Measurements from ENCODE around the gene LMO7.

LMO7 gene

DNA sequence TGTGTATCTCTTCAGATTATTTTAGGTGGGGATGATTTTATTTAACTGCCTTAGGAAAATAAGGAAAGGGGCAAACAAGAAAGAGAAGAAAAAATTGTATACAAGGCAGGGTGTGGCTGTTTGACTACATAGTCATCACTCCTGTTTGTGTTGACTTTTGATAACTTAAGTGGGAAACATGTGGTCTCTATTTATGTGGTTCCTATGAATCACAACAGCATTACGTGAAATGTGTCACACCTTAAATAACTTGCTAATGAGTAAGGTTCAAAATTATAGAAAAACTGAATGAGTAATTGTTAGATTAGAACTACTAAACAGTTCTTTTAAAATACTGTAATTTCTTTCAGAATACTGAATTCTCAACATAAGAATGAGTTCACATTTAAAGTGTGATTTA is 69.3 kb downstream of the LMO7 start:
- no peak for DNase-seq (ENCODE audit: low read depth, low spot score)
- no peak overlapping the region for H3K4me3 ChIP-seq
- no peak overlapping the region for H3K9ac ChIP-seq (ENCODE audit: insufficient read length)
- no peak overlapping the region for H3K27ac ChIP-seq
- no peaks in the 10 kb centered on the region for H3K36me3 ChIP-seq (ENCODE audit: insufficient read depth, low read length)
- H3K9me3 ChIP-seq (ENCODE audit: low read depth, low read length): no peaks in the 10 kb centered on the region
- no peak for TF ChIP-seq FOXP2 (optimal IDR thresholded peaks at IDR 0.05; ENCODE audit: control extremely low read depth, extremely low read length, insufficient read depth)
- TF ChIP-seq EZH2 (IDR thresholded peaks at IDR 0.05): no peak
- TF ChIP-seq POLR2AphosphoS5 (IDR thresholded peaks at IDR 0.05; ENCODE audit: borderline replicate concordance, low read depth, low read length): no peak

DNA sequence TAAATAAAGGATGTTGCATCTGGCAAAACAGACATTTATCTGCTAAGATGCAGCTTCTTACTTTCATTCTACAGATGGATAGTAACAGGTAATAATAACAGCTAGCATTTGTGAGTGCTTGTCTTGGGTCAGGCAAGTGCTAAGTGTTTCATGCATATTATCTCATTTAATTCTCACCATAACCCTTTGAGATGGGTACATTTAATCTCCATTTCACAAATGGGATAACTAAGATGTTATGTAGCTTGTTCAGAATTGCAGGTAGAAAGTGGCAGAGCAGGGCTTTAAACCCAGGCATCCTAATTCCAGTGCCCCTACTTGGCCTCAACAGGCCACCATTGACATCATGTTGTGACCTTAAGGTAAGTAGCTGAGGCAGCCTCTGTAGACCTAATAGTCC is 69.8 kb downstream of the LMO7 start:
- no peak overlapping the region for H3K27ac ChIP-seq

DNA sequence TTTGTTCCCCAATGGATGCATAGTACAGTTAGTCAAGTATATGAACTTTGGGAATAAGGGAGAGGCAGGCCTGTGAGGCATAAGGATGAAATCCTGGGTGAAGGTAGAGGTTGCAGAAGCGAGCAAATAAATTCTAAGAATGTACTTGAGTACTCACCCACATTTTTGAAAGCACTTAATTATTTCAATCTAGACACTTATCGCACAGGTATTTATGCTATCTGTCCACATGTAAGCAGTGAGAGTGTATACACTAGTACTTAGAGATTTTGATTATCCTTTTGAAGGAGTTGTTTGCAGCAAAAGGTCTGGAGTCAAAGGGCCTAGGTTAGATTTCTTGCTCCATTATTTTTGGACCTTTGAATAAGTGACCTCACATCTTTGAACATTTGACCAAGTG is 77.7 kb downstream of the LMO7 start:
- Histone ChIP-seq H3K9ac (ENCODE audit: insufficient read length) (no peak overlapping the region), H3K4me3 (no peak overlapping the region), H3K27ac (no peak overlapping the region), H3K36me3 (ENCODE audit: insufficient read depth, low read length) (peaks cover 4% of the 10 kb centered on the region; the same call in 1 of the 2 replicates), H3K9me3 (ENCODE audit: low read depth, low read length) (no peaks in the 10 kb centered on the region)
- TF ChIP-seq POLR2AphosphoS5 (IDR thresholded peaks at IDR 0.05; ENCODE audit: borderline replicate concordance, low read depth, low read length) (no peak), EZH2 (IDR thresholded peaks at IDR 0.05) (no peak), FOXP2 (optimal IDR thresholded peaks at IDR 0.05; ENCODE audit: control extremely low read depth, extremely low read length, insufficient read depth) (no peak)
- DNase-seq (ENCODE audit: low read depth, low spot score): no peak

More for the DNA sequence above, 69.8 kb downstream of the LMO7 start:
- no peaks in the 10 kb centered on the region for H3K9me3 ChIP-seq (ENCODE audit: low read depth, low read length)
- H3K36me3 ChIP-seq (ENCODE audit: insufficient read depth, low read length): no peaks in the 10 kb centered on the region
- TF ChIP-seq EZH2 (IDR thresholded peaks at IDR 0.05): no peak
- TF ChIP-seq FOXP2 (optimal IDR thresholded peaks at IDR 0.05; ENCODE audit: control extremely low read depth, extremely low read length, insufficient read depth): no peak
- TF ChIP-seq POLR2AphosphoS5 (IDR thresholded peaks at IDR 0.05; ENCODE audit: borderline replicate concordance, low read depth, low read length): no peak
- H3K4me3 ChIP-seq: no peak overlapping the region
- no peak overlapping the region for H3K9ac ChIP-seq (ENCODE audit: insufficient read length)
- DNase-seq (ENCODE audit: low read depth, low spot score): no peak

DNA sequence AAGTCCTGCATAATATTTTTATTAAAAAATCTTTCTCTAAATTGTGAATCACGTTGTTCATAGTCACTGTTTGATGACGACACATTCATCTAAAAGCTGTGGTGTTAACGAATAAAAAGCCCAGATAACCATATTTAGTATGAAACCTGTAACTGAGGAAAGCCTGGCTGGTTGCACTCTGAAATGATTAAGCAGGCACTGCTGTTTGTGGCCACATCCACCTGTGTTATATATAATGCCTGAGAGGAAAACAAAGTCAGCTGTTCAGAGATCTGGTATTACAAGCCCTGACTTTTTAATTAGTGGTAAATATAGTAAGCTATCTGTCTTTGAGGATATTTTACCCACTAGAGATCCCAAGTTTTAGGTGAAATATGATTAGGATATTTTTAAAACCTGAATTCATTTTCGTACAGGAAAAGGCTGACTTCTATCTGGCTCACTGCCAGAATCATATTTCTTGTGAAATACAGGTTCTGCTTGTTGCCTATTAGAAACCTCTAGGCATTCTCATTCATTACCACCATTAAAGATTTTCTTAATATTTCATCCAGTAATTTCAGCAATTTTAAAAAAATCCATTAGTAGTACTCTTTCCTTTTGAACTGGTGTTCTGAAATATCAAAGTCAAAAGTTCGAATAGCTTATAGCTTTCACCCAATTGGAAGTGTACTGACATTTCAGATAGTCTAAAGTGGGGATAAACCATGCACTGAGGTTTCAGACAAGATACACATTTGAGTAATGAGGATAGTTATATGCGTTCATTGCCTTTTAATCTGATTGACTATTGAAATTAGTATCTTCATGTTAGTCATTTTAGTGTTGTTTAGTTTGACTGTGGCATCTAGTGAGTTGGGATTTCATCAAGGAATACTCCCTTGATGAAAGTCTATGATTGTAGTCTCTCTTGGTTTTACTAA is 79.7 kb downstream of the LMO7 start:
- DNase-seq (ENCODE audit: low read depth, low spot score): peak; percentile 56
- Histone ChIP-seq H3K9ac (ENCODE audit: insufficient read length) (no peak overlapping the region), H3K36me3 (ENCODE audit: insufficient read depth, low read length) (peaks cover 11% of the 10 kb centered on the region)

DNA sequence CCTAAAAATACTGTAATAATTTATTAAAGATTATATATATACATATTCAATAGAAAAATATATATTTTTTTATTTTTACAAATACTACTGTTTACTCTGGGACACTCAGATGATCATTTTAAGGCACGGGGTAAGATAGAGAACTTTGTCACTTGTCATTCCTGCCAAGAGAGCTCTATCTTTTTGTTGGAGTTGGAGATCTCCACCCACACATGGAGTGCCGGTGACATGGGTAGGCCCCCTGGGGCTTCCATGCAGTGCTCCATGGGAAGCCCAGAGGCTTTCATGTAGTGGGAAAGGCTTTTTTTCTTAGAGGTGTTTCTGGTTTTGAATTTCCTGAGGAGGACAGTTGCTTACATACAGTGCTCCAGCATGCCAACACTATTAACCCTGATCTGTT is 81.4 kb downstream of the LMO7 start:
- Histone ChIP-seq H3K9ac (ENCODE audit: insufficient read length) (no peak overlapping the region), H3K9me3 (ENCODE audit: low read depth, low read length) (no peaks in the 10 kb centered on the region), H3K27ac (no peak overlapping the region), H3K36me3 (ENCODE audit: insufficient read depth, low read length) (peaks cover 14% of the 10 kb centered on the region), H3K4me3 (no peak overlapping the region)
- TF ChIP-seq POLR2AphosphoS5 (IDR thresholded peaks at IDR 0.05; ENCODE audit: borderline replicate concordance, low read depth, low read length) (no peak), EZH2 (IDR thresholded peaks at IDR 0.05) (no peak)
- DNase-seq (ENCODE audit: low read depth, low spot score): no peak

More for the DNA sequence above, 79.7 kb downstream of the LMO7 start:
- Histone ChIP-seq H3K9me3 (ENCODE audit: low read depth, low read length) (no peaks in the 10 kb centered on the region), H3K4me3 (no peak overlapping the region), H3K27ac (no peak overlapping the region)
- no peak for TF ChIP-seq FOXP2 (optimal IDR thresholded peaks at IDR 0.05; ENCODE audit: control extremely low read depth, extremely low read length, insufficient read depth)
- TF ChIP-seq POLR2AphosphoS5 (IDR thresholded peaks at IDR 0.05; ENCODE audit: borderline replicate concordance, low read depth, low read length): no peak
- TF ChIP-seq EZH2 (IDR thresholded peaks at IDR 0.05): no peak

DNA sequence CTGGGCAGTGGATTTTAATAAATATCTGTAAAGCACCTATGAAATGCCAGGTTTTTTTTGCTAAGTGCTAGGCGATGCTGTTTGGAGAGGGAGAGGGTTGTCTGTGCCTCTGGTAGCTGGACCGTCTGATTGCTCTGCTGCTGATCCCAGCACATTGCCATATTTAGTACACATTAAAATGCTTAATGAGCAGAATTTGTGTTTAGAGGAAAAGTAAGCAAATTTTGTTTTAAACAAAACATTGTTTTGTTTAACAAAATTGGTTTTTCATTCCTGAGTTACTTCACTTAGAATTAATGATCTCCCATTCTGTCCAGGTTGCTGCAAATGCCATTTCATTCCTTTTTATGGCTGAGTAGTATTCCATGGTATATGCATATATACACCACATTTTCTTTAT is 85.2 kb downstream of the LMO7 start:
- no peak for DNase-seq (ENCODE audit: low read depth, low spot score)
- Histone ChIP-seq H3K4me3 (no peak overlapping the region), H3K27ac (no peak overlapping the region), H3K9ac (ENCODE audit: insufficient read length) (no peak overlapping the region), H3K9me3 (ENCODE audit: low read depth, low read length) (no peaks in the 10 kb centered on the region), H3K36me3 (ENCODE audit: insufficient read depth, low read length) (peaks cover 14% of the 10 kb centered on the region)
- TF ChIP-seq EZH2 (IDR thresholded peaks at IDR 0.05): no peak
- TF ChIP-seq POLR2AphosphoS5 (IDR thresholded peaks at IDR 0.05; ENCODE audit: borderline replicate concordance, low read depth, low read length): no peak
- no peak for TF ChIP-seq FOXP2 (optimal IDR thresholded peaks at IDR 0.05; ENCODE audit: control extremely low read depth, extremely low read length, insufficient read depth)

DNA sequence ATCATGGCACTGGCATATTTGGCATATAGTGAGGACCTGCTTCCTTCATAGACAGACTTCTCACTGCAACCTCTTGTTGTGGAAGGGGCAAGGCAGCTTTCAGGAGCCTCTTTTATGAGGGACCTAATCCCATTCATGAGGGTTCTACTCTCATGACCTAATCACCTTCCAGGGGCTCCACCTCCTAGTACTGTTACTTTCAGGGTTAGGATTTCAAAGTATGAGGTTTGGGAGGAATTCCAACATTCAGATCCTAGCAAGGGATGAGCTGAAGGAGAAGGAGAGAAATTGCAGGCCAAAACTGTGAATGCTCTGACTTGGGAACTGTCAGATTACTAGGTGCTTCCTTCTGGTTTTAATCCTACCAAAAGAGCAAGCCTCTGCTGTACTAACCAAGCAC is 87.8 kb downstream of the LMO7 start:
- Histone ChIP-seq H3K4me3 (no peak overlapping the region), H3K9ac (ENCODE audit: insufficient read length) (no peak overlapping the region), H3K27ac (no peak overlapping the region), H3K9me3 (ENCODE audit: low read depth, low read length) (no peaks in the 10 kb centered on the region), H3K36me3 (ENCODE audit: insufficient read depth, low read length) (peaks cover 11% of the 10 kb centered on the region; the same call in 1 of the 2 replicates)
- TF ChIP-seq EZH2 (IDR thresholded peaks at IDR 0.05): no peak
- TF ChIP-seq POLR2AphosphoS5 (IDR thresholded peaks at IDR 0.05; ENCODE audit: borderline replicate concordance, low read depth, low read length): no peak
- no peak for TF ChIP-seq FOXP2 (optimal IDR thresholded peaks at IDR 0.05; ENCODE audit: control extremely low read depth, extremely low read length, insufficient read depth)
- no peak for DNase-seq (ENCODE audit: low read depth, low spot score)

DNA sequence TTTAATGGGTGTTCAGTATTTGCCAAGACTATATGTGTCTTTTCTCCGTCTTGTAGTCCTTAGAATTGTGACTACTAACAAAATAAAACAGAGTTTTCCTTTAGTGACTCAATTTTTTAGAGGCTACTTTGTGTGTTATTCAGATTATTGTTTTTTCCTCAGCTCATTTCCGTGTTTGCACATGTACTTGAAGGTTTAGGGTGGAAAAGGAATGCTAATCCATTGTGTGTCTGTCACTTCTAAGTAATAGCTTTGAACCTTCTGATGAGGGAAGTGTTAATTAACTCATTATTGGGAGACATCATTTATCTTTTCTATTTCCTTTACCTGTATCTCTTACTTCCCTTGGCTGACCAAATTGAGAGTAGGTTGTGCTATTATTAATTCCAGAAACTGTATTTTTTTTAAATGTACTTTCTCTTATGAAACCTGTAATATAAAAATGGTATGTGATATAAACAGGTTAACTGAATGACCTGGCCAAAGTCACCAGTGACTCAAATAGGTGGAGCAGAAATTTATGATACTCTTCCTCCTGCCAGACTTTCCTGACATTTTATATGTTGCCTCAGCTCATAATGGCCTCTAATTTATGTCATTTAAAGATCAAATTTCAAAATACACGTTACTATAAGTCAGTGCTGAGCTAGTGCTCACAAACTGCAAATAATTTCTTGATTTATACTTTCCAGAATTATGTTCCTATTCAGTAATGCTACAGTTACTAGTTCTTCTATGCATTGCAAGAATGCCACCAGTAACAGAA is 88.8 kb downstream of the LMO7 start:
- TF ChIP-seq FOXP2 (optimal IDR thresholded peaks at IDR 0.05; ENCODE audit: control extremely low read depth, extremely low read length, insufficient read depth) (no peak), POLR2AphosphoS5 (IDR thresholded peaks at IDR 0.05; ENCODE audit: borderline replicate concordance, low read depth, low read length) (no peak), EZH2 (IDR thresholded peaks at IDR 0.05) (no peak)
- DNase-seq (ENCODE audit: low read depth, low spot score): no peak
- H3K27ac ChIP-seq: peak overlapping the region; percentile 4; the same call in 1 of the 2 replicates

More for the DNA sequence above, 88.8 kb downstream of the LMO7 start:
- no peaks in the 10 kb centered on the region for H3K9me3 ChIP-seq (ENCODE audit: low read depth, low read length)
- H3K36me3 ChIP-seq (ENCODE audit: insufficient read depth, low read length): peaks cover 7% of the 10 kb centered on the region; the same call in 1 of the 2 replicates
- H3K4me3 ChIP-seq: no peak overlapping the region
- no peak overlapping the region for H3K9ac ChIP-seq (ENCODE audit: insufficient read length)

All from SK-N-MC (cell line).